HepG2 (cell line): Measurements from ENCODE around the gene TMEM258. TPM values are rescaled to one million over a fixed set of nuclear protein-coding genes. Genes with fewer than 3 reads are reported as not detected.

Source experiments
- BHLHE40 ChIP-seq: IDR thresholded peaks from 2 replicates; pipeline ENCODE4 v1.6.1; 2011; ENCODE audit warnings: low read length, improper control_type of control experiment
- GLI4 ChIP-seq: sonication (generic); formaldehyde crosslinking; IDR thresholded peaks from 2 replicates; pipeline ENCODE4 v1.5.1; 2020; ENCODE audit warnings: missing genetic modification reagents, mild to moderate bottlenecking, moderate library complexity, borderline replicate concordance
- HNRNPLL ChIP-seq: fragments of 200-400 bp; formaldehyde crosslinking; IDR thresholded peaks from 2 replicates; pipeline ENCODE4 v1.6.1; 2017; ENCODE audit warnings: mild to moderate bottlenecking, low read depth, low read length; ENCODE audit not compliant: poor library complexity, severe bottlenecking
- KAT7 ChIP-seq: IDR thresholded peaks from 2 replicates; pipeline ENCODE4 v1.6.1; 2018; ENCODE audit warnings: borderline replicate concordance, missing compliant biosample characterization
- MBNL3 ChIP-seq: fragments of 250-450 bp; sonication (Bioruptor Pico); conservative IDR thresholded peaks from 2 replicates; pipeline ENCODE4 v1.8.0; 2022; ENCODE audit warnings: mild to moderate bottlenecking, inconsistent platforms
- MEF2D ChIP-seq: sonication (generic); formaldehyde crosslinking; IDR thresholded peaks from 2 replicates; pipeline ENCODE4 v1.5.1; 2020; ENCODE audit warnings: mild to moderate bottlenecking, missing genetic modification reagents
- MTA1 ChIP-seq: sonication (generic); formaldehyde crosslinking; IDR thresholded peaks from 2 replicates; pipeline ENCODE4 v1.4.0; 2020; ENCODE audit warnings: missing genetic modification reagents, mild to moderate bottlenecking, borderline replicate concordance
- NFYB ChIP-seq: sonication (generic); formaldehyde crosslinking; IDR thresholded peaks from 2 replicates; pipeline ENCODE4 v1.4.0; 2020; ENCODE audit warnings: missing genetic modification reagents
- RARG ChIP-seq: sonication (generic); formaldehyde crosslinking; IDR thresholded peaks from 2 replicates; pipeline ENCODE4 v1.4.0; 2020; ENCODE audit warnings: low read depth, mild to moderate bottlenecking, missing genetic modification reagents
- RFX1 ChIP-seq: fragments of 450-650 bp; IDR thresholded peaks from 2 replicates; pipeline ENCODE4 v1.6.1; 2017
- SAP130 ChIP-seq: IDR thresholded peaks from 2 replicates; pipeline ENCODE4 v1.6.1; 2016; ENCODE audit warnings: low read depth
- SP4 ChIP-seq: sonication (generic); formaldehyde crosslinking; IDR thresholded peaks from 2 replicates; pipeline ENCODE4 v1.8.1; 2023; ENCODE audit warnings: mild to moderate bottlenecking, missing genetic modification reagents
- SYNCRIP ChIP-seq: fragments of 200-400 bp; formaldehyde crosslinking; IDR thresholded peaks from 2 replicates; pipeline ENCODE4 v1.6.1; 2018; ENCODE audit warnings: mild to moderate bottlenecking, low read depth, low read length; ENCODE audit not compliant: insufficient read depth
- TFDP2 ChIP-seq: sonication (generic); formaldehyde crosslinking; IDR thresholded peaks from 2 replicates; pipeline ENCODE4 v1.4.0; 2020; ENCODE audit warnings: missing genetic modification reagents
- XBP1 ChIP-seq: sonication (generic); formaldehyde crosslinking; IDR thresholded peaks from 2 replicates; pipeline ENCODE4 v1.5.0; 2020; ENCODE audit warnings: missing genetic modification reagents
- ZBTB2 ChIP-seq: sonication (generic); formaldehyde crosslinking; IDR thresholded peaks from 2 replicates; pipeline ENCODE4 v1.8.0; 2022; ENCODE audit warnings: low read depth, missing genetic modification reagents
- ZNF256 ChIP-seq: sonication (generic); formaldehyde crosslinking; conservative IDR thresholded peaks from 2 replicates; pipeline ENCODE4 v1.4.0; 2020; ENCODE audit warnings: missing genetic modification reagents
- ZNF335 ChIP-seq: sonication (generic); formaldehyde crosslinking; IDR thresholded peaks from 2 replicates; pipeline ENCODE4 v1.4.0; 2020; ENCODE audit warnings: missing genetic modification reagents
- ZNF558 ChIP-seq: sonication (generic); formaldehyde crosslinking; IDR thresholded peaks from 2 replicates; pipeline ENCODE4 v1.9.0; 2022; ENCODE audit warnings: mild to moderate bottlenecking, missing genetic modification reagents, borderline replicate concordance
- ZNF569 ChIP-seq: sonication (generic); formaldehyde crosslinking; IDR thresholded peaks from 2 replicates; pipeline ENCODE4 v1.5.0; 2020; ENCODE audit warnings: mild to moderate bottlenecking, missing genetic modification reagents, moderate library complexity, borderline replicate concordance
- ZNF720 ChIP-seq: sonication (generic); formaldehyde crosslinking; IDR thresholded peaks from 2 replicates; pipeline ENCODE4 v1.4.0; 2020; ENCODE audit warnings: missing genetic modification reagents
- ZNF724P ChIP-seq: sonication (generic); formaldehyde crosslinking; IDR thresholded peaks from 2 replicates; pipeline ENCODE4 v1.8.0; 2022; ENCODE audit warnings: missing genetic modification reagents, borderline replicate concordance
- ZNF792 ChIP-seq: IDR thresholded peaks from 2 replicates; pipeline ENCODE4 v1.6.1; 2016
- polyA plus RNA-seq, 8 experiments: library from polyadenylated mRNA; depleted of rRNA in 3 of 8; stranded (reverse) in 7 of 8; unstranded in 1 of 8; fragments of >200 nt; fragmentation: Illumina TruSeq in 4 of 8; extraction: Trizol in 4 of 8; gene quantifications; 2 replicates each; pipeline versions ENCODE4 v1.2.1 to v1.2.3, GENCODE V29; 2011 to 2016; ENCODE audit warnings: low read depth in 4 of 8, missing spikeins in 1 of 8, mixed read lengths in 1 of 8; ENCODE audit not compliant: insufficient read depth in 1 of 8
- total RNA-seq, 5 experiments: library from RNA; depleted of rRNA; stranded (reverse); fragments of >200 nt; fragmentation: Illumina TruSeq; extraction: Trizol; gene quantifications; 2 replicates each; pipeline ENCODE4 v1.2.3, GENCODE V29; 2016; ENCODE audit warnings: low read depth in 1 of 5
- TF ChIP-seq, protein P1 (sequence below): sonication (generic); formaldehyde crosslinking; IDR thresholded peaks from 2 replicates; pipeline ENCODE4 v1.8.1; 2022; ENCODE audit warnings: low read depth, mild to moderate bottlenecking, missing genetic modification reagents
- TF ChIP-seq, protein P2 (sequence below): sonication (generic); formaldehyde crosslinking; IDR thresholded peaks from 2 replicates; pipeline ENCODE4 v1.5.1; 2020; ENCODE audit warnings: missing genetic modification reagents, mild to moderate bottlenecking, borderline replicate concordance

Gene TMEM258
- total and polyA plus RNA-seq, 2 of the 13 experiments (the other 11 are each of a cell fraction or from before 2014, with no cell fraction given), result 175 to 424 TPM

DNA sequence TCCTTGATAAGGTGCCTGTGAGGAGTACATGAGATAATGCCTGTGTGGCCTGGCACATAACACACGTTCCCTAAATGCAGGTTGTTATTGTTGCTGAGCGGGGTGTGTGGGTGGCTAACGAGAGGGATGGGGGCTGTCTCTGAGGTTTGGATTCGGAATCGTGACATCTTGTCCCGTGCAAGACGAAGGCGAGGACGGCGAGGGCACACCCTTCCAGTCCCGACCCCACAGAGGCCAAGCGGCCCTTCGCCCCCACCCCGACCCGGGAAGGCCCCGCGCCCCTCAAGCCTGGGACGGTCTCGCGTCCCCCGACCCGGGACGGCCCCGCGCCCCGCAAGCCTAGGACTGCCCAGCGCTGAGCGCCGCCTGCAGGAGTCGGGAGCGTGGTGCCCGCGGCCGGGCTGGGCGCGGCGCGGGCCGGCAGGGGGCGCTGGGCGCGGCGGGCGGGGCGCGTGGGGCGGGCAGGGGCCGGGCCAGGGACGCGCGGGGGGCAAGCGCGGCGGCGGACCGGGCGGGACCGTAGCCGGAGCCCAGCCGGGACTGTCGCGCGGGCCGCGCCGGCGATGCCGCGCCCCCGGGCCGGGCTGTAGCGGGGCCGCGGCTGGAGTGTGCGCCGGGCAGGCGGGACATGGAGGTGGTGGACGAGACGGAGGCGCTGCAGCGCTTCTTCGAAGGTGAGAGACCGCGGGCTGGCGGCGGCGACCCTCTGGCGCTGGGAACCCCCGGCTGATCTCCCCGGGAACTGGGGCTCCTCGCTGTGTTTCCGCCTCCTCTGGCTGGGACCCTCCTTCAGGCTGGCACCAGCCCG, 40.1 kb downstream of the TMEM258 start, which contains the start of gene MYRF (continued):
- TF ChIP-seq, protein P1, sequence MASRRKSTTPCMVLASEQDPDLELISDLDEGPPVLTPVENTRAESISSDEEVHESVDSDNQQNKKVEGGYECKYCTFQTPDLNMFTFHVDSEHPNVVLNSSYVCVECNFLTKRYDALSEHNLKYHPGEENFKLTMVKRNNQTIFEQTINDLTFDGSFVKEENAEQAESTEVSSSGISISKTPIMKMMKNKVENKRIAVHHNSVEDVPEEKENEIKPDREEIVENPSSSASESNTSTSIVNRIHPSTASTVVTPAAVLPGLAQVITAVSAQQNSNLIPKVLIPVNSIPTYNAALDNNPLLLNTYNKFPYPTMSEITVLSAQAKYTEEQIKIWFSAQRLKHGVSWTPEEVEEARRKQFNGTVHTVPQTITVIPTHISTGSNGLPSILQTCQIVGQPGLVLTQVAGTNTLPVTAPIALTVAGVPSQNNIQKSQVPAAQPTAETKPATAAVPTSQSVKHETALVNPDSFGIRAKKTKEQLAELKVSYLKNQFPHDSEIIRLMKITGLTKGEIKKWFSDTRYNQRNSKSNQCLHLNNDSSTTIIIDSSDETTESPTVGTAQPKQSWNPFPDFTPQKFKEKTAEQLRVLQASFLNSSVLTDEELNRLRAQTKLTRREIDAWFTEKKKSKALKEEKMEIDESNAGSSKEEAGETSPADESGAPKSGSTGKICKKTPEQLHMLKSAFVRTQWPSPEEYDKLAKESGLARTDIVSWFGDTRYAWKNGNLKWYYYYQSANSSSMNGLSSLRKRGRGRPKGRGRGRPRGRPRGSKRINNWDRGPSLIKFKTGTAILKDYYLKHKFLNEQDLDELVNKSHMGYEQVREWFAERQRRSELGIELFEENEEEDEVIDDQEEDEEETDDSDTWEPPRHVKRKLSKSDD (CRISPR knock-in tag), result peak; percentile 46; the same call in 1 of the 2 replicates
- TF ChIP-seq NFYB (CRISPR knock-in tag) (no peak), SAP130 (peak; percentile 6; the same call in 1 of the 2 replicates), ZNF724P (CRISPR knock-in tag) (no peak), TFDP2 (CRISPR knock-in tag) (no peak), ZBTB2 (CRISPR knock-in tag) (no peak), GLI4 (CRISPR knock-in tag) (no peak), MBNL3 (CRISPR knock-in tag) (no peak), HNRNPLL (no peak), SP4 (peak; percentile 49; the same call in 1 of the 2 replicates), RARG (CRISPR knock-in tag) (no peak), ZNF792 (CRISPR knock-in tag) (no peak), ZNF256 (no peak), RFX1 (no peak), ZNF569 (CRISPR knock-in tag) (no peak), SYNCRIP (no peak), KAT7 (CRISPR knock-in tag) (no peak), MTA1 (CRISPR knock-in tag) (no peak), ZNF558 (CRISPR knock-in tag) (no peak), XBP1 (CRISPR knock-in tag) (no peak), ZNF720 (CRISPR knock-in tag) (no peak), ZNF335 (CRISPR knock-in tag) (no peak), MEF2D (CRISPR knock-in tag) (no peak), BHLHE40 (no peak)
- TF ChIP-seq, protein P2, sequence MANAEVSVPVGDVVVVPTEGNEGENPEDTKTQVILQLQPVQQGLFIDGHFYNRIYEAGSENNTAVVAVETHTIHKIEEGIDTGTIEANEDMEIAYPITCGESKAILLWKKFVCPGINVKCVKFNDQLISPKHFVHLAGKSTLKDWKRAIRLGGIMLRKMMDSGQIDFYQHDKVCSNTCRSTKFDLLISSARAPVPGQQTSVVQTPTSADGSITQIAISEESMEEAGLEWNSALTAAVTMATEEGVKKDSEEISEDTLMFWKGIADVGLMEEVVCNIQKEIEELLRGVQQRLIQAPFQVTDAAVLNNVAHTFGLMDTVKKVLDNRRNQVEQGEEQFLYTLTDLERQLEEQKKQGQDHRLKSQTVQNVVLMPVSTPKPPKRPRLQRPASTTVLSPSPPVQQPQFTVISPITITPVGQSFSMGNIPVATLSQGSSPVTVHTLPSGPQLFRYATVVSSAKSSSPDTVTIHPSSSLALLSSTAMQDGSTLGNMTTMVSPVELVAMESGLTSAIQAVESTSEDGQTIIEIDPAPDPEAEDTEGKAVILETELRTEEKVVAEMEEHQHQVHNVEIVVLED, result no peak
